Prostate gland (tissue), 2 donors: ENCODE results near the gene CTNNA2. TPM values are rescaled to one million over a fixed set of nuclear protein-coding genes. Genes with fewer than 3 reads are reported as not detected.

ENCODE experiments used
- DNase-seq: peaks from one replicate; pipeline ENCODE4 v3.0.0-alpha.2; 2019; ENCODE audit warnings: low spot score
- H3K27ac ChIP-seq, 2 donors: fragments of 200-600 bp; sonication (generic); 2 replicates each; pipeline ENCODE4 v1.5.1; 2017 to 2019
- H3K27me3 ChIP-seq: fragments of 200-600 bp; sonication (generic); replicated peaks from 2 replicates; pipeline ENCODE4 v1.5.1; 2019; ENCODE audit not compliant: insufficient read depth
- H3K36me3 ChIP-seq, 2 donors: fragments of 200-600 bp; sonication (generic); 1 replicate in 1 of 2; 2 replicates in 1 of 2; pipeline versions ENCODE4 v1.5.1 to v1.8.1; 2017 to 2019
- H3K4me1 ChIP-seq: fragments of 200-600 bp; sonication (generic); replicated peaks from 2 replicates; pipeline ENCODE4 v1.5.1; 2019
- H3K4me3 ChIP-seq, 2 donors: fragments of 200-600 bp; sonication (generic); 2 replicates each; pipeline ENCODE4 v1.5.1; 2017 to 2019
- H3K9me3 ChIP-seq: fragments of 200-600 bp; sonication (generic); 2 replicates; pipeline ENCODE4 v1.5.1; 2017
- POLR2A ChIP-seq: fragments of 450-650 bp; IDR thresholded peaks from one replicate; pipeline ENCODE4 v1.6.1; 2016; ENCODE audit warnings: antibody characterized with exemption, mild to moderate bottlenecking
- POLR2AphosphoS5 ChIP-seq: sonication (generic); formaldehyde crosslinking; IDR thresholded peaks from one replicate; pipeline ENCODE4 v1.6.1; 2017; ENCODE audit warnings: antibody characterized with exemption
- WGBS: methylation state at CpG from one replicate; pipeline ENCODE4 v1.1.5; 2018; 5-methylcytosine and 5-hydroxymethylcytosine counted together
- intact Hi-C: fragments of 100-400 bp; cut with DNase I; formaldehyde crosslinking; loops from one replicate; pipeline ENCODE4 v1.14.2; 2022
- total RNA-seq, 2 donors: library from RNA; depleted of rRNA; stranded (reverse); fragments of >200 nt; gene quantifications; one replicate each; pipeline ENCODE4 v1.1.0, GENCODE V29; 2016
- TF ChIP-seq, protein P1 (sequence below), 4 experiments: fragments of 200-600 bp in 2 of 4; fragments of 450-650 bp in 2 of 4; sonication (generic) in 2 of 4; IDR thresholded peaks; 1 replicate in 3 of 4; 2 replicates in 1 of 4; pipeline ENCODE4 v1.5.1; 2016 to 2019; ENCODE audit warnings: antibody characterized with exemption in 4 of 4, mild to moderate bottlenecking in 2 of 4, moderate library complexity in 2 of 4

The CTNNA2 gene
- total RNA-seq, 2 donors from 2014 or later: 24.3 TPM; not detected in 1

DNA sequence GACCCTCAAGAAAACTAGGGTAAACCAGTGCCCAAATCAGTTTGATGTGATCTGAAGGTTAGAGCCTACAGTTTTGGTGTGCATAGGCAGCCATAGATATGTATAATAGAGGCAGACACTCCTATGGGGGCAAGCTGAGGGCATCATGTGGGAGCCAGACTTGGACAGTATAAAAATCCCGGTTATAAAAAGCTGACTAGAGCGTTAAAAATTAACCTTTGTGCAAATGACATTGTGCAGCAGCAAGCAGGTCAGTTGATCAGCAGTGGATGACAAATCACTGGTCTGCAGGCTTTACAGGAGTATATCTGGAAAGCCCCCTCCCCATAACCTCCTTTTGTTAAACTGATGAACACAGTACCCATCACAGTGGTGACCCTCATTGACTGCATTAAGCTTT is 107.8 kb downstream of the CTNNA2 start:
- TF ChIP-seq, protein P1, sequence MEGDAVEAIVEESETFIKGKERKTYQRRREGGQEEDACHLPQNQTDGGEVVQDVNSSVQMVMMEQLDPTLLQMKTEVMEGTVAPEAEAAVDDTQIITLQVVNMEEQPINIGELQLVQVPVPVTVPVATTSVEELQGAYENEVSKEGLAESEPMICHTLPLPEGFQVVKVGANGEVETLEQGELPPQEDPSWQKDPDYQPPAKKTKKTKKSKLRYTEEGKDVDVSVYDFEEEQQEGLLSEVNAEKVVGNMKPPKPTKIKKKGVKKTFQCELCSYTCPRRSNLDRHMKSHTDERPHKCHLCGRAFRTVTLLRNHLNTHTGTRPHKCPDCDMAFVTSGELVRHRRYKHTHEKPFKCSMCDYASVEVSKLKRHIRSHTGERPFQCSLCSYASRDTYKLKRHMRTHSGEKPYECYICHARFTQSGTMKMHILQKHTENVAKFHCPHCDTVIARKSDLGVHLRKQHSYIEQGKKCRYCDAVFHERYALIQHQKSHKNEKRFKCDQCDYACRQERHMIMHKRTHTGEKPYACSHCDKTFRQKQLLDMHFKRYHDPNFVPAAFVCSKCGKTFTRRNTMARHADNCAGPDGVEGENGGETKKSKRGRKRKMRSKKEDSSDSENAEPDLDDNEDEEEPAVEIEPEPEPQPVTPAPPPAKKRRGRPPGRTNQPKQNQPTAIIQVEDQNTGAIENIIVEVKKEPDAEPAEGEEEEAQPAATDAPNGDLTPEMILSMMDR (IDR thresholded peaks at IDR 0.05): no peak
- no peak for TF ChIP-seq POLR2AphosphoS5
- TF ChIP-seq POLR2A: no peak
- DNase-seq: no peak
- 44% methylated on average over 2 of the region's 2 CpGs for WGBS
- Histone ChIP-seq H3K4me3 (no peak overlapping the region), H3K27me3 (no peaks in the 10 kb centered on the region), H3K36me3 (no peaks in the 10 kb centered on the region), H3K9me3 (no peaks in the 10 kb centered on the region), H3K27ac (no peak overlapping the region), H3K4me1 (no peaks in the 10 kb centered on the region)
- intact Hi-C loops: no loop called here

DNA sequence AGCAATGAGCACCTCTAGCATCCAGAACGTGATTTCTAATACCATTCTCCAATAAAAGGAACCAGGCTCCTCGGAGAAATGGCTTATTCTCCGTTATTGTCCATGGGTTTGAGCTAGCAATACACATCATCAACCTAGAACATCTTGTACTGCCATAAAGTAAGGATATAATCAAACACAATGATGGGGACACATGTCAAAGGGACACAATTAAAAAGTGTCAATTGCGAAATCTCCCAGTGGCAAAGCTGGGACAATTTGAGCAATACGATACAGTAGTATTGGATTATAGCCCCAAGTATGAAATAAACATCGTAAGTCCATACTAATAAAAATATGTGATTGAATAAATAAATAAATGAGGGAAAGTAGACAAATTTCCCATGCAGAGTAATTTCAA is 108.4 kb downstream of the CTNNA2 start:
- TF ChIP-seq POLR2AphosphoS5: no peak
- TF ChIP-seq, protein P1 (IDR thresholded peaks at IDR 0.05): no peak
- no peaks in the 10 kb centered on the region for H3K36me3 ChIP-seq
- H3K27me3 ChIP-seq: no peaks in the 10 kb centered on the region
- no peak overlapping the region for H3K4me3 ChIP-seq
- no peaks in the 10 kb centered on the region for H3K4me1 ChIP-seq
- DNase-seq: no peak
- intact Hi-C loops: no loop called here
- 88% methylated on average over 6 of the region's 6 CpGs for WGBS
- H3K9me3 ChIP-seq: no peaks in the 10 kb centered on the region
- H3K27ac ChIP-seq: no peak overlapping the region

DNA sequence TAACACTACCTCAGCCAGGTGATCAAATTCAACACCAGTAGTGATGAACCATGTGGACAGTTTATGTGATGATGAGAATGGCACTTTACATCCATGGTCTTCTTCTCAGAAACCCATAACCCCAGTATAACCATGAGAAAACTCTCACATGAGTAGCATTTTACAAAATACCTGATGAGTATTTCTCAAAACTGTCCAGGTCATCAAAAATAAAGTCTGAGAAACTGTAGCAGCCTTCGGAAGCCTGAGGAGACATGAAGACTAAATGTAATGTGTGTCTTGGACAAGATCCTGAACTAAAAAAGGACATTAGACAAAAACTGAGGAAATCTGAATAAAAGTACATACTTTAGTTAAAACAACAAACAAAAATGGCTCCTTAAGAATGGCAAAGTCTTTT is 108.9 kb downstream of the CTNNA2 start:
- DNase-seq: no peak
- no peak overlapping the region for H3K4me3 ChIP-seq
- H3K36me3 ChIP-seq: no peaks in the 10 kb centered on the region
- no peak overlapping the region for H3K27ac ChIP-seq
- H3K4me1 ChIP-seq: no peaks in the 10 kb centered on the region
- TF ChIP-seq POLR2A (no peak), POLR2AphosphoS5 (no peak)
- TF ChIP-seq, protein P1 (IDR thresholded peaks at IDR 0.05): no peak
- WGBS: 87% methylated on average over 1 of the region's 1 CpG
- intact Hi-C loops: no loop called here
- H3K9me3 ChIP-seq: no peaks in the 10 kb centered on the region
- no peaks in the 10 kb centered on the region for H3K27me3 ChIP-seq

DNA sequence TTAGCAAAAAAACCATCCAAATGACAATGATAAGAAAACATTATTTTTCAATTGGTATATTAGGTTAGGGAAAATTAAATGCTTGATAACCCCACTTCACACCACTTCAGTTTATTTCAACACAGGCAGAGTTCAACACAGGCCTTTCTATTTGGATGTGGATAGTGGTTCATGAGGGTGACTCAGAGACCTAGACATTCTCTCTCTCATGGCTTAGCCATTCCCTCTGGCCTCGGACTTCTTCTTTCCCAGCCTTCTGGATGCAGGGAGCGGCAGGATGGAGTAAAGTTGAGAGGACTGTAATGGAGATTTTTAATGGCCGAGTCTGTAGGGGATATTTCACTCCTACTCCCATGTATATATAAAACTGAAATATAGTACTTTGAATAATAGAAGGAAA is 109.7 kb downstream of the CTNNA2 start:
- intact Hi-C loops: no loop called here
- Histone ChIP-seq H3K27ac (no peak overlapping the region), H3K36me3 (no peaks in the 10 kb centered on the region), H3K4me3 (no peak overlapping the region), H3K27me3 (no peaks in the 10 kb centered on the region), H3K9me3 (no peaks in the 10 kb centered on the region), H3K4me1 (no peaks in the 10 kb centered on the region)
- 71% methylated on average over 3 of the region's 3 CpGs for WGBS
- TF ChIP-seq POLR2AphosphoS5 (no peak), POLR2A (no peak)
- TF ChIP-seq, protein P1 (IDR thresholded peaks at IDR 0.05): no peak
- DNase-seq: no peak

DNA sequence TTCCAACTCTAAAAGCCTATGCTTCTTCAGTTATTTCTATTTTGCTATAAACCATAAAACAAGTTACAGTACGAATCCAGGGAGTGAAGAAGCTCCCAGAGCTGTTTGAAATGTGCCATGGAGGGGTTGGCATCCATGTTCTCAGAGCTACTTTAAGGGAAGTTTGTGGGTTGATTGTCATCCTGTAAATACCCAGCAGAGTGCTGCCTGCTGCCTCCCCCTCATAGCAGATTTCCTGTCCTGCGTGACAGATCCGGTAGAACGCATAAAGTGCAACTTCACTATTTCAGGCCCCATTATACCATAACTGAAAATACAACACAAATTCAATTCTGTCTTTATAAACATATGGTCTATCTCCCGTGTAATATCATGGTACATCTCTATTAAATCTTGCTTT is 114.4 kb downstream of the CTNNA2 start:
- TF ChIP-seq POLR2A: no peak
- no peak for TF ChIP-seq POLR2AphosphoS5
- TF ChIP-seq, protein P1 (IDR thresholded peaks at IDR 0.05): no peak
- Histone ChIP-seq H3K4me3 (no peak overlapping the region), H3K9me3 (no peaks in the 10 kb centered on the region), H3K36me3 (no peaks in the 10 kb centered on the region), H3K27ac (no peak overlapping the region), H3K27me3 (no peaks in the 10 kb centered on the region), H3K4me1 (no peaks in the 10 kb centered on the region)
- intact Hi-C loops: no loop called here
- 77% methylated on average over 5 of the region's 5 CpGs for WGBS
- no peak for DNase-seq
